Nucleus accumbens (tissue), 56 donors: ENCODE results near the gene LY6G6F.

Experiments
- DNase-seq, 56 donors: peaks; one replicate each; lab custom pipeline; 2025; lab: John Stamatoyannopoulos, UW

LY6G6F gene, protein sequence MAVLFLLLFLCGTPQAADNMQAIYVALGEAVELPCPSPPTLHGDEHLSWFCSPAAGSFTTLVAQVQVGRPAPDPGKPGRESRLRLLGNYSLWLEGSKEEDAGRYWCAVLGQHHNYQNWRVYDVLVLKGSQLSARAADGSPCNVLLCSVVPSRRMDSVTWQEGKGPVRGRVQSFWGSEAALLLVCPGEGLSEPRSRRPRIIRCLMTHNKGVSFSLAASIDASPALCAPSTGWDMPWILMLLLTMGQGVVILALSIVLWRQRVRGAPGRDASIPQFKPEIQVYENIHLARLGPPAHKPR

DNA sequence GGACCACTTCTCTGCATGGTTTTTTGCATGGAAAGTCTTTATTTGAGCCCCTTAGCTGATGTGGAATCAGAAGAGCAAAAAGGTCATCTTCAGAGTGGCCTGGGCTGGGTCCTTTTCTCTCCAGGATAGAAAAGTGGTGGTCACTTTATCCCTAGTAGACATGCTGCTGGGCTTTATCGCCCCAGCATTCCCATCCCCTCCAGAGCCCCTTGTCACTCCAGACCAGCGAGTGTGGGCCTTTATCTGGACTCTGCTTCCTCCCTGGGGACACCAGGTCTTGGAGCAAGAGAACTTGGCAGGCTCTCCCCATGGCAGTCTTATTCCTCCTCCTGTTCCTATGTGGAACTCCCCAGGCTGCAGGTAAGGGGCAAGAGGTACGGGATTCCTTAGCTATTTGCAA is at the start of gene LY6G6F:
Gene LY6G6F (plus strand): TSS at position 268 of the 400 bp plus-strand sequence. CDS start 41 bp downstream, at position 309.
- DNase-seq: no peak

GRCh38 chr6:31657406-31658157 is 49.1 kb upstream of the LY6G6F start:
- no peak for DNase-seq

DNA sequence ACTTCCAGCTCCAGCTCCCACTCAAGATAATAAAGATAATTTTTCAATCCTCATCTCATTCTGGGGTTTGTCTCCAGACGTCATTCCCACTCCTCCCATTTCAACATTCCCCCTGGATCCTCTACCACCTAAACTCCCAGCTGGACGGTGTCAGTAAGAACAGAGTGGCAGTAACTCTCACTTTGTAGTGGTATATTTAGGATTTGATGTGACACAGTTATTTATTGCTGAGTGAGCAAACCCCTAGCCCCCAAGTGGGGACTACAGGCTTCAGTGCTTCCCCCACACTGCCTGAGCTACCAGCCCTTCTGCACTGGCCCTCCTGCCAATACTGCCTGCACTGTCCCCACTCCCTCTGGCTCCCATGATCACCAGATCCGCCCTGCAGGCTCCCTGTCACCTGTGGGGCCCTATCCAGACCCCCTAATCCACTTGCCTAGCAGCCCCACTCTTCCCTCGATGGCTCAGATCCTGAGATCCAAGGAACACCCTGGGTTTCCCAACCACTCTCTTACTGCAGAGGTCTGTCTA is 48.4 kb upstream of the LY6G6F start:
- no peak for DNase-seq

GRCh38 chr6:31658983-31659648 is 47.5 kb upstream of the LY6G6F start:
- no peak for DNase-seq

DNA sequence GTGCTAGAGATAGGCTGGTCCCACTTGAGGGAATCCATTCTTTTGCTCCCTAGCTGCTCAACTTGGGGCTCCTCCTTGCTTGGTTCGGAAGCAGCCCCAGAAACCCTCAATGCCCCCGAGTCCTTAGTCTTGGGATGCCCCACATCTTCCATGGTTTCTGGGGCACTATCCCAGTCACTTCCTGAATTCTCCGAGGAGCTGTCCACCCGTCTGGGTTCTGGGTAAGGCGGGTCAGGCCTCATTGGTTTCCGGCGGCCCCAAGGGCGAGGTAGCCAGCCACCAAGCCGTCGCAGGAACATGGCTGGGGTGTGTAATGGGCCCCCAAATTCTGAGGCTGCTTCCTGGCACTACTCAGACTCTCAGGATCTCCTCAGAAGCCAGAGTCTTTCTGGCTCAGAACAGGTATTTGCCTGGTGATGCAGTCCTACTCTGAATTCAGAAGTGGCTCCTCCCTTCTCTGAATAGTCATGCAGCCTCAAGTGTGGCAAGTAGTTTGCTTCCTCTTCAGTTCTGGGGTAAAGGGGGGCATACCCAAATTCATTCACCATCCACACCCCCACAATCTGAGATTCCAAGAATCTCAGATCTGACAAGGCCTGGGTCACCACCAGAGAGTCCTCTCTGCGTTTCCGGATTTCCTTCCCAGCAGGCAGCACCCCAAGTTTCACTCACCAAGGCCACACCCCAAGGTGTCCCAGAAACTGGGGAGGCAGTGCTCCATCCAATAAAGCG is 46.9 kb upstream of the LY6G6F start:
- peak in 1 of 56 donors; percentile 29 for DNase-seq

GRCh38 chr6:31660381-31661261 is 46.0 kb upstream of the LY6G6F start, which contains the start of gene C6orf47:
C6orf47 (minus strand) TSS chr6:31660778; CDS start chr6:31659947, 831 bp downstream.
- peak in 54 of 56 donors; percentile 18 to 88 (median 62) for DNase-seq

- no peak for DNase-seq
Measured at GRCh38 chr6:31661262-31662123, 45.2 kb upstream of the LY6G6F start.

- DNase-seq: no peak
Measured at GRCh38 chr6:31662124-31662723, 44.4 kb upstream of the LY6G6F start.

- no peak for DNase-seq
Measured at GRCh38 chr6:31663126-31663960, 43.3 kb upstream of the LY6G6F start.

GRCh38 chr6:31663961-31664789 is 42.5 kb upstream of the LY6G6F start:
- DNase-seq: peak in 1 of 56 donors; percentile 14

GRCh38 chr6:31664790-31665500 is 41.7 kb upstream of the LY6G6F start, which contains the start of gene GPANK1:
GPANK1 (minus strand) TSS chr6:31664997; CDS start chr6:31664478, 519 bp downstream.
- DNase-seq: peak in 55 of 56 donors; percentile 28 to 96 (median 83)

DNA sequence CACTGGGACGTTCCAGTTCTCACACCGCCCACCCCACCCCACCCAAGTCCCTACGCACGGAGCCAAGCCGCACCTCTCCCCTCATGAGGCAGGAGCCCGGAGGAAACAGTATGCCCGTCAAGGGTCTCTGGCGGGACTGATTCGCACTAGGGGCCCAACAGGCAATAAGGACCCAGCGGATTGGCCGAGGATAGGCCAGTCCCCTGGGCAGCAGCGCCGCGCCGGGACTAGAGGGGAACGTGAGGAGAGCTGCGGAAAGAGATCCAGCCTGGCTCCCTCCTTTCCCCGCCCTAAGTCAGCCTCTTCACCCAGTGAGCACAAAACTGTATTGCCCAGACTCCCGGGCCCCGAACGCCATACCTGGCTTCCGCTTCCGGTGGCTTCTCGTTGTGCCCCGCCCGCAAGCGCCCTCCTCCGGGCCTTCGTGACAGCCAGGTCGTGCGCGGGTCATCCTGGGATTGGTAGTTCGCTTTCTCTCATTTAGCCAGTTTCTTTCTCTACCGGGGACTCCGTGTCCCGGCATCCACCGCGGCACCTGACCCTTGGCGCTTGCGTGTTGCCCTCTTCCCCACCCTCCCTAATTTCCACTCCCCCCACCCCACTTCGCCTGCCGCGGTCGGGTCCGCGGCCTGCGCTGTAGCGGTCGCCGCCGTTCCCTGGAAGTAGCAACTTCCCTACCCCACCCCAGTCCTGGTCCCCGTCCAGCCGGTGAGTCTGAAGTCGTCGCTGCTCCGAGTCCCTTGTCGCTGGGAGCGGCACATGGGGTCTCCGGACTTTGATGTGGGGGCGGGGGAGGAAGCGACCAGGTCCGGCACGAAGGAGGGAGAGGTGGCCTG is 40.9 kb upstream of the LY6G6F start, which contains the start of gene CSNK2B:
Gene CSNK2B (plus strand): TSS at position 580 of the 836 bp plus-strand sequence. CDS start 752 bp downstream, outside the sequence.
- peak; percentile 88 to 100 (median 98) for DNase-seq

DNA sequence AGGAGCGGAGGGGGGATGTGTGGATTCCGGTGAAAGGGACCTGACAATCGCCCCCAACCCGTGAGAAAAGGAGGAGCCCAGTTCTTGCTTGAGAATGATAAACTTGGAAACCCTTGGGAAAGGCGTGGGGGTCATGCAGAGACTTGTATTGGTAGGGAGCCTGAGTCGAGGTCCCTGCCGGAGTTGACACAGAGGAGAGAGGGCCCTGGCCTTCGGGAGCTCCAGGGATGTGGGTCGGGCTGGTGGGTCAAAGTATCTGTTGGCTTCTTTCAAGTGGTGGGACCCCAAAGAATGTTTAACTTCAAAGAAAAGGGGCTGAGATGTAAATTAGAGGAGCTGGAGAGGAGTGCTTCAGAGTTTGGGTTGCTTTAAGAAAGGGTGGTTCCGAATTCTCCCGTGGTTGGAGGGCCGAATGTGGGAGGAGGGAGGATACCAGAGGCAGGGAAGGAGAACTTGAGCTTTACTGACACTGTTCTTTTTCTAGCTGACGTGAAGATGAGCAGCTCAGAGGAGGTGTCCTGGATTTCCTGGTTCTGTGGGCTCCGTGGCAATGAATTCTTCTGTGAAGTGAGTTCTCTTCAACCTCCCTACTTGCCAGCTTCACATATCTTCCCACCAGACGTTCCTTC is 40.2 kb upstream of the LY6G6F start:
- DNase-seq: no peak

GRCh38 chr6:31669676-31670075 is 37.0 kb upstream of the LY6G6F start, which contains the start of gene LY6G5B:
LY6G5B (plus strand) TSS chr6:31669976; CDS start chr6:31670951, 975 bp downstream.
- DNase-seq: no peak
